ENCODE data around the gene NAXD.
"Not testable (repeated sequence)": the region's sequence is repeated elsewhere in the genome, so short reads cannot be mapped to it uniquely, and the experiment has no call there.

The NAXD gene

DNA sequence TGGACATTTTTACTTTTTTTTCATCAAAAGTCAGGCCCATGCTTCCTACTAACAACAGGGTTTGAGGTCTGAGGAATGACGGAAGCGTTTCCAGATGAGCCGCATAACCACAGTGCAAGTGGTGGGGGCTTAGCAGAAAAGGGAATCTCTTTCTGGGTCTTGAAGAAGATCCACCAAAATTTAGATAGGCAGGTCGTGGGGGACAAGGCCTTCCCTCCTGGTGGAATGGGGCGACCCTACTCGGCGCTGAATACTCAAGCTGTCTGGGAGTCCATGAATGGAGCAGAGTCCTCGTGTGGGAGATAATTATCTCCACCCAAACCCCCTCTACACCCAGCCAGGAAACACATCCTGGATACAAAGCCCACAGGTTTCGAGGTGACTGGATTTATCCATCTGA, 53.7 kb downstream of the NAXD start:
- no peak for DNase-seq

DNA sequence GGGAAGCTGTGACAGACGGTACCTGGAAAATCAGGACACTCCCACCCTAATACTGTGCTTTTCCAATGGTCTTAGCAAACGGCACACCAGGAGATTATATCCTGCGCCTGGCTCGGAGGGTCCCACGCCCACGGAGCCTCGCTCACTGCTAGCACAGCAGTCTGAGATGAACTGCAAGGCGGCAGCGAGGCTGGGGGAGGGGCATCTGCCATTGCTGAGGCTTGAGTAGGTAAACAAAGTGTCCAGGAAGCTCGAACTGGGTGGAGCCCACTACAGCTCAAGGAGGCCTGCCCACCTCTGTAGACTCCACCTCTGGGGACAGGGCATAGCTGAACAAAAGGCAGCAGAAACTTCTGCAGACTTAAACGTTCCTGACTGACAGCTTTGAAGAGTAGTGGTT, 54.5 kb downstream of the NAXD start:
- DNase-seq: not testable (repeated sequence)

DNA sequence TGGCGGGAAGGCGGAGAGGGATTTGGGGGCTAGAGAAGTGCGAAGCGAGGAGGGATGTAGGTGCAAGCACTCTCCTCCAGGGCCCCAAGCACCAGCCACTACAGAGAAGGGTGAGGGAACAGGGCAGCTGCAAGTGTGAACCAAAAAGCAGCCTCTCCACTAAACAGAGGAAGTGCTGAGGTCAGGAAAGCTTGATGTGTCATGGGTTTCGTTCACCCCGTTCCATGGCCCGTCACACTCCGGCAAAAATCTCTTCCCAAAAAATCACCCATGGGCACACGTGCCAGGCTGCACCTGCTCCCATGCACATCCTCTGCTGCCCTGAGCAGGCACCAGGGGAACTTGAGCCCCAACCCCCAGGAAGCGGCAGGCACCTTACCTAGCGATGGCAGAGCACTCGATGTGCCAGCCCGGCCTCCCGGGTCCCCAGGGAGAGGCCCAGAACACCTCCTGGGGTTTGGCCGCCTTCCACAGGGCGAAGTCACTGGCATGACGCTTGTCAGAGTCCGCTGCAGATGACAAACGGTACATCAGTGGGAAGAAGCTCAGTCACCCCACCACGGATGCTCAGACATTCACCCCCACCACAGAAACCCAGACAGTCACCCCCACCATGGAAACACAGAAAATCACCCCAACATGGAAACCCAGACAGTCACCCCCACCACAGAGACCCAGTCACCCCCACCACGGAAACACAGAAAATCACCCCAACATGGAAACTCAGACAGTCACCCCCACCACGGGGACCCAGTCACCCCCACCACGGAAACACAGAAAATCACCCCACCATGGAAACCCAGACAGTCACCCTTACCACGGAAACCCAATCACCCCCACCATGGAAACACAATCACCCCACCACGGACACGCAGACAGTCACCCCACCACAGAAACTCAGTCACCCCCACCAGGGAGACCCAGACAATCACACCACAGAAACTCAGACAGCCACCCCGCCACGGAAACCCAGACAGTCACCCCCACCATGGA, 61.5 kb downstream of the NAXD start:
- DNase-seq: no peak

DNA sequence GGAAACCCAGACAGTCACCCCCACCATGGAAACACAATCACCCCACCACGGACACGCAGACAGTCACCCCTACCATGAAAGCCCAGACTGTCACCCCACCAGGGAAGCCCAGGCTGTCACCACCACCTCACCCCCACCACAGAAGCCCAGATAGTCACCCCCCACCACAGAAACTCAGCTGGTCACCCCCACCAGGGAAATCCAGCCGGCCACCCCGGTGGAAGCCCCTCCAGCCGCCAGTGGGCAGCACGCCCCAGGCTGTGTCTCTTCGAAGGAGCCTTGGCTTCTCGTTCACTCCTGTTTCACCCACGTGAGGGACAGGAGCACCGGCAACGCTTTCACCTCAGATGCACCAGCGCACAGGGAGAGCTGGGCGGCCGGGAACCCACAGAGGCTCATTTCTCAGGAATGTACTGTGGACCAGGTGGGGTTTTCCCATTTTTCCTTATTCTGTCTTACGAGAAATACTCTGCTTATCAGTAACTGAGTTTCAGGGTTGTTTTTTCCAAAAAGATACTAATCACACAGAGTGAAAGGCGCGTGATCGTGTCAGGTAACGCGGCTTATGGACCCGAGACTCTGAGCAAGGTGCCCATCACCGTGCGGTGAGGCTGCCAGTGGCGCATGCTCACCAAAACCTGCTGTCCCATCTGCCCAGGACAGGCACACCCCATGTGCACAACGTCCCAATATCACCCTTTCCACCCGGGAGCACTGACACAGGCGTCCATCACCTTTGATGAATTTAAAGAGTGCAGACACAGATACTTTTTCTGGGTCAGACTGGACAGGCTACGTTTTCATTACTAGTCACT, 62.6 kb downstream of the NAXD start:
- no peak for DNase-seq

DNA sequence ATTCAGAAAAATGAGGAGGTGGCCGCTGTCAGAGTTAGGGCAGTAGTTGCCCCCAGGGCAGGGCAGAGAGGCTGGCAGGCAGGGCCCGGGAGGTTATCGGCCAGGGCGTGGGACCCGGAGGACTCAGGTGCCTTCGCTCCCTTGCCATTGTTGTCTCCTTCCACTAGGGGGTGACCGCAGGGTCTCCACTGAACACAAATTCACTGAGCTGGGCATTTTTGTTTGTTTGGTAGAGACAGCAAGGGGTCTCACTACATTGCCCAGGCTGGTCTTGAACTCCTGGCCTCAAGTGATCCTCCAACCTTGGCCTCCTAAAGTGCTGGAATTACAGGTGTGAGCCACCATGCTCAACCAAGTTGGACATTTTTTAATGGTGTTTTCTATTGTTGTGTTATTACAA, 65.5 kb downstream of the NAXD start:
- DNase-seq: no peak

DNA sequence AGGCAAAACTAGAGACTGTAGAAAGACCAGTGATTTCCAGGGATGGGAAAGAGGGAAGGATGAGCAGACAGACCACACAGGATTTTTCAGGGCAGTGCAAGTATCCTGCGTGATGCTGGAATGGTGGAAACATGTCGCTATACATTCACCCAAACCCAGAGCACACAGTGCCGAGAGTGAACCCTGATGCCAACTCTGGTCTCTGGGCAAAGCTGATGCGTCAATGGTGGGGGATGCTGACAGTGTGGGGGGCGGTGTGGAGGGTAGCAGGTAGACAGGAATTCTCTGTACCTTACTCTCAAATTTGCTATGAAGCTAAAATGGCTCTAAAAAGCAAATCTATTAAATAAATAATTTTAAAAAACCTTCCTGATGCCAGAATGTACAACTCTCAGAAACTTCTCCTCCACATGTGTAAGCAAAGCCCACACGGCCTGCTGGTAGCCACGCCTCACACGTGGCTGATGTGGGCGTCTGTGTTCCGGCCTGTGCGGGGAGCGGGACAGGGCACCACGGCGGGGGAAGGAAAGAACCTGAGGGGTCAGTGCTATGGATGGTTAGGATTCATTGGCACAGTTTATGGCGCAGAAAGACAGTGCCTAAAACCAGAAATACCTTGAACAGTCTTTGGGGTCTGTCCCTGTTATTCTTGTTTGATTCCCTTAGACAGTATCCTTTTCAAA, 66.7 kb downstream of the NAXD start:
- no peak for DNase-seq

DNA sequence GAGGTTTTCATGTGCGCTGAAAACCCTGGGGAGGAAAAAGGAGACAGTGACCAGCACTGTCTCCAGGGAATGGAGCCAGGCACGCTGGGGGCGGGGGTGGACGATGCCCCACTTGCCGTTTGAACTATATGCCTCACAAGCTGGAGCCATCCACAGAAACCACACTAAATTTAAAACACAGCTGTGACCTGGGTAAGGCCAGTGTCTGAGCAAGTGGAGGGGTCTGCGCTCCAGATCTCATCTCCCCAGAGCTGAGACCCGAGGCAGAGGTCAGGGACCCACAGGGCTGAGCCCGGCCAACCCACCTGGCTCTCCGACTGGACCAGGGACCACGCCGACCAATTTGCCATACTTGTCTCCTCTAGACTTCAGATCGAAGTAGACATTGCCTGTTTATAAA, 67.4 kb downstream of the NAXD start:
- DNase-seq: no peak

DNA sequence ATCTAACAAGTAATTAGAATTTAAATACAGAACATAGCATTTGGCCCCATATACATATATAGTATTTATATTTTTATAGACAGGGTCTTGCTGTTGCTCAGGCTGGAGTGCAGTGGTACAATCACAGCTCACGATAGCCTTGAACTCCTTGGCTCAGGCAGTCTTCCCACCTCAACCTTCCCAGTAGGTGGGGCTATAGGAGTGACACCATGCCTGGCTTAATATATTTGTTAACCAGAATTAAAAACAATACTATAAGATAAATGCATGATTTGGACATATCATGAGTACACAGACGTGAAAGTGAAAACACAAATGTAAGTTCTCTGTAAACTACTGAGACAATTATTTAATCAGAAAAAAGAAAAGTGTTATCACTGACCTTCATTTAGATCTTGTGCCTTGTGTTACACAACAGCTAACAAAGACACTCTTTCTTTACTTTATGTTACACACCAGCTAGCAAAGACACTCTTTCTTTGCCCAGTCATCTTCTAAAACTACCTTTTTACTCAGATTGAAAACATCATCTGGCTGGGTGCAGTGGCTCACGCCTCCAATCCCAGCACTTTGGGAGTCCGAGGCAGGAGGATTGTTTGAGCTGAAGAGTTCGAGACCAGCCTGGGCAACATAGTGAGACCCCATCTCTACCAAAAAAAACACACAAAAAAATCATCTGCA, 68.0 kb downstream of the NAXD start:
- no peak for DNase-seq

DNA sequence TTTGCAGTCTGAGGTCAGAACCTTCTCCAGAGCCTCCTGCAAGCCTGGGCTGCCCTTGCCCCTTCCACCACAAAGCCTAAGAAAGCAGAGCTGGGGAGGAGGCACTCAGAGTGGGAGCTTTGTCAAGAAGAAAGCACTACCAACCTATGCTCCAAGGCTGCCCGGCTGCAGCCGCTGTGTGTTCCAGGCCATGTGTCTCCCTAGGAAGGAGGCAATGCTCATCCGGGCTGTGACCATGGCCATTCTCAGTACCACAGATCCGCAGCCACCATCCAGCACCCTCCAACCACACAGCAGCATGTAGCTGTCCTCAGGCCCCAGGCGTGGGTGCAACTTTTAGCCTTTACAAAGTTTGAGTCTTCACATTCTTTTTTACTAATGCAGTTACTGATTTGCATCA, 68.6 kb downstream of the NAXD start:
- no peak for DNase-seq

DNA sequence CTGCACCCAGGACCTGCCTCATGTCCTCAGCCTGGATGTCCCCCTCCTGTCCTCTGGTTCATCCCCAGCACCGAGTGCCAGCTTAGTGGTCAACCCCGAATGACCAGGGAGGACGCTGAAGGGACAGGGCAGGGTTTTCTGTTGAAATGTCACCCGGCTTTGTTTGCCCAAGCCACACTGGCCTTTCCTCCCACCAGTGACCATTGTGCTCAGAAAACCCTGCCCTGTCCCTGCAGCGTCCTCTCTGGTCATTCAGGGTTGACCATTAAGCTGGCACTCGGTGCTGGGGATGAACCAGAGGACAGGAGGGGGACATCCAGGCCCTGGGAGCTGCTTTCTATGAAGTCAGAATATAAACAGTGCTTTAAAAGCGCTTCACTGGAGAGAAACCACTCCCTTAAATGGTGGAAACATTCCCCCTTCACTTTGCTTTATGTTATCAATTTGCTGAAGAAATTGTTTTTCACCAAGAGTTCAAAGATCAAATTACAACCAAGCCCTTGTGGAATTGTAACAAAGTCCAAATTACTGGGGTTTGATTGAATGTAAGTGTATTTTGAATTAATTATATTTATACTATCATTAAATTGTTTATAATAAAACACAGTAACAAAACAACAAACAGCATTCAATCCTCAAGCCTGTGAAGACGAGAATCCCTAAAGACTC, 69.2 kb downstream of the NAXD start:
- no peak for DNase-seq

DNA sequence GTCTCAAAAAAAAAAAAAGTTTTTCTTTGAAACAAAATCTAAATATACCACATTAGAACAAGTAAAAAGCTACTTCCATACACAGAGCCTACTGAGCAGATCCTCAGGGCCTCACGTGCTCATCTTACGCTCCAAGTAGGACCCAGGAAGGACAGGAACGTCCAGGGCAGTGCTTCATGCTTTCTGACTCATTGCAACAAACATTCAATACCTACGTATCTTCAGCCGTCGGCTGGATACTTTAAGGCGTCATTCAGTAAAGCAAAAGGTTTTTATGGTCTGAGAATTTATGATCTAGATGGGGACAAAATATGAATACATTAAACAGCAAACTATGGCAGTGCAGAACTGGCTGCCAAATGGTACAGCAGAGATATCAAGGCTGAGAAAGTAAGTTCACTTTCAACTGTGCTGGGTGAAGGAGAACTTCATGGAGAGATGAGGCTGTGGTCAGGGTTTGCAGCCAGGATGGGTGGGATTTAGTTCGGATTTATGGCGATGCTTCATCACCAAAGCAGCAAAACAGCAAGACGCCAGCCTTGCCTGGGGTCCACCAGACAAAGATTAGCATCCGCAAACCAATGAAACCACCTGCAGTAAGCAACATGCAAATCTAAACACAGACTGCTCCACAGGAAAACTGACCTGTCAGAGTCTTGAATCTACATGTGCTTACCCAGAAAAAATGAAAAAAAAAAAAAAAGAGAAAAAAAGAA, 70.1 kb downstream of the NAXD start:
- no peak for DNase-seq

DNA sequence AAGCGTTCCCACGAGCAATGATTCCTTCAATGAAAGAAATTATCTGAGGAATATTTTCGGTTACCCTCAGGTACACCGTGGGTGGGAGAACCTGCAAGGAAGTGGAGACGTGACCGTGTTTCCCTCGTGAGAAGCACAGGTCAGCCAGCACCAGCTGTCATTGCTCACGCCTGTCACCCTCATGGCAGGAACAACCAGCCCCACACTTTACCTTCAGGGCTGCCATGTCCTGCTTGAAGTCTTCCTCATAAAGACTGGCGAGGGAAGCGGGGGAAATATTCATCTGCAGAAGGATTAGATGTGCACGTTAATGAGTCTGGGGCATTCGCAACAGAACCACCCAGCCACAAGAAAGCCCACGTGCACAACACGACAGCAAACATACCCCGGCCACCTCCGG, 72.4 kb downstream of the NAXD start:
- no peak for DNase-seq

DNA sequence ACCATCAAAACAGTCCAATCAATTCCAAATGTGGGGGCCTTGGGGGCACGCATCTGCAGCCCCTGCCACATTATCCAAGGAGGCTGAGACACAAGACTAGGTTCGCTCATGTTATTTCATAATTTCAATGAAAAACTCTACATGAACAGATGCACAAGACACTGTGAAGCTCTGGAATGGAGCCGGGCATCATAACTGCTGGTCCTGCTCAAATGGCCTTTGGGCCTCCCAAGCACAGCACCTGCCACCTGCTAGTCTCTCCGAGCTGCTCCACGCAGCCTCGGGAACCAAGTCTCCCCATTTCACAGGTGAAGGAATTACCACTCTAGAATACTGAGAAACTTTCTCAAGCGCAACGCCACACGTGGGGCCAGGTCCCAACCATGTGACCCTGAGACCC, 73.7 kb downstream of the NAXD start:
- no peak for DNase-seq

Data from right forelimb (tissue), 1 donor.